ENCODE measurements around the gene POLR1A.

- TF ChIP-seq CTCF (IDR thresholded peaks at IDR 0.05) (no peak), POLR2A (IDR thresholded peaks at IDR 0.05) (no peak)
These were observed 90.7 kb downstream of the POLR1A start for GRCh38 chr2:86015006-86015405.

Measured in tibial nerve (tissue), 3 donors.